Upper lobe of left lung (tissue), 4 donors: Measurements from ENCODE around the gene CHL1.

ENCODE experiments used
- POLR2A ChIP-seq, 4 donors: fragments of 450-650 bp; IDR thresholded peaks; one replicate each; pipeline ENCODE4 v1.5.1; 2016 to 2017; ENCODE audit warnings: antibody characterized with exemption in 4 of 4, mild to moderate bottlenecking in 2 of 4
- POLR2AphosphoS5 ChIP-seq, 2 donors: sonication (generic); formaldehyde crosslinking; IDR thresholded peaks; one replicate each; pipeline ENCODE4 v1.5.1; 2017; ENCODE audit warnings: antibody characterized with exemption in 2 of 2
- TF ChIP-seq, protein P1 (sequence below), 6 experiments: fragments of 450-650 bp in 4 of 6; fragments of 200-600 bp in 2 of 6; sonication (generic) in 2 of 6; IDR thresholded peaks; one replicate each; pipeline ENCODE4 v1.5.1; 2016 to 2019; ENCODE audit warnings: antibody characterized with exemption in 6 of 6

DNA sequence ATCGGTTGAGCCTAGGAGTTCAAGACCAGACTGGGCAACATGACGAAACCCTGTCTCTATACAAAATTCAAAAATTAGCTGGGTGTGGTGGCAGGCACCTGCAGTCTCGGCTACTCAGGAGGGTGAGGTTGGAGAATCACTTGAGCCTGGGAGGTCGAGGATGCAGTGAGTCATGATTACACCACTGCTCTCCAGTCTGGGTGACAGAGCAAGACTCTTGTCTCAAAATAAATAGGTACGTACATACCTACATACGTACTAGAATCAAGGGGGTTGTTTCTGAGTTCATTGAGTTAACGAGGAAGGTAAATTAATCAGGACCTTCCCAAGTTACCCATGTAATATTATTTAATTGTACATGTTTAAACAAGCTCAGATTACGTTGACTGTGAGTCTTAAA lies 97.5 kb downstream of the CHL1 start:
- TF ChIP-seq, protein P1, sequence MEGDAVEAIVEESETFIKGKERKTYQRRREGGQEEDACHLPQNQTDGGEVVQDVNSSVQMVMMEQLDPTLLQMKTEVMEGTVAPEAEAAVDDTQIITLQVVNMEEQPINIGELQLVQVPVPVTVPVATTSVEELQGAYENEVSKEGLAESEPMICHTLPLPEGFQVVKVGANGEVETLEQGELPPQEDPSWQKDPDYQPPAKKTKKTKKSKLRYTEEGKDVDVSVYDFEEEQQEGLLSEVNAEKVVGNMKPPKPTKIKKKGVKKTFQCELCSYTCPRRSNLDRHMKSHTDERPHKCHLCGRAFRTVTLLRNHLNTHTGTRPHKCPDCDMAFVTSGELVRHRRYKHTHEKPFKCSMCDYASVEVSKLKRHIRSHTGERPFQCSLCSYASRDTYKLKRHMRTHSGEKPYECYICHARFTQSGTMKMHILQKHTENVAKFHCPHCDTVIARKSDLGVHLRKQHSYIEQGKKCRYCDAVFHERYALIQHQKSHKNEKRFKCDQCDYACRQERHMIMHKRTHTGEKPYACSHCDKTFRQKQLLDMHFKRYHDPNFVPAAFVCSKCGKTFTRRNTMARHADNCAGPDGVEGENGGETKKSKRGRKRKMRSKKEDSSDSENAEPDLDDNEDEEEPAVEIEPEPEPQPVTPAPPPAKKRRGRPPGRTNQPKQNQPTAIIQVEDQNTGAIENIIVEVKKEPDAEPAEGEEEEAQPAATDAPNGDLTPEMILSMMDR (IDR thresholded peaks at IDR 0.05) = no peak
- no peak for TF ChIP-seq POLR2A (IDR thresholded peaks at IDR 0.05)
- no peak for TF ChIP-seq POLR2AphosphoS5 (IDR thresholded peaks at IDR 0.05)
